ENCODE results near the gene MLH3.

DNA sequence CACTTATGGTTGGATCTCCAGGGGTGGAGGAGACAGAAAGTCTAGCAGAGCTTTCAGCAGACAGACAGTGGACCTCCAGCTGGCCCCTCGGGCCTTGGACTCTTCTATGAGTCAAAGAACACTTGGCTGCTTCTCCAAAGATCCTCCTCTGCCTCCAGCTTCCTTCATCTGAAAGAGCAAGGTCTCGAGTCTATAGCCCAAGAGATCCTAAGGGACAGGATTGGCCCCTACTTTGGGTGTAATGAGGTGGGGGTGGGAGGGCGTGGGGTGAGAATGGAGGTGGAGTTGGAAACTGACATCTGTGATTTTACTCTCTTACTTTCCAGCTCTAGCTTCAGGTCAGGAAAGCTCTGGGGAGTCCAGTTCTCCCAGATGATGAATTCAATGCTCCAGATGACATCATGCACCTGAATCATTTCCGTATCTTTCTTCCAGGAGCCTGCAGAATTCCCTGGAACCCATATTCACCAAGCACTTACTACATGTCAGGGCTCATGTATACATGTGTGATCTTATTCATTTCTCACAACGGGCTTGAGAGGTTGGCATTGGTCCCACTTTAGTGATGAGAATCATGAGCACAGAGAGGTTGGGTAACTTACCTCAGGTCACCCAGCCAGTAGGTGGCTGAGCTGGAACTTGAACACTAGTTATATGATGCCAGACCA is 85.6 kb downstream of the MLH3 start:
- TF ChIP-seq, protein P1, sequence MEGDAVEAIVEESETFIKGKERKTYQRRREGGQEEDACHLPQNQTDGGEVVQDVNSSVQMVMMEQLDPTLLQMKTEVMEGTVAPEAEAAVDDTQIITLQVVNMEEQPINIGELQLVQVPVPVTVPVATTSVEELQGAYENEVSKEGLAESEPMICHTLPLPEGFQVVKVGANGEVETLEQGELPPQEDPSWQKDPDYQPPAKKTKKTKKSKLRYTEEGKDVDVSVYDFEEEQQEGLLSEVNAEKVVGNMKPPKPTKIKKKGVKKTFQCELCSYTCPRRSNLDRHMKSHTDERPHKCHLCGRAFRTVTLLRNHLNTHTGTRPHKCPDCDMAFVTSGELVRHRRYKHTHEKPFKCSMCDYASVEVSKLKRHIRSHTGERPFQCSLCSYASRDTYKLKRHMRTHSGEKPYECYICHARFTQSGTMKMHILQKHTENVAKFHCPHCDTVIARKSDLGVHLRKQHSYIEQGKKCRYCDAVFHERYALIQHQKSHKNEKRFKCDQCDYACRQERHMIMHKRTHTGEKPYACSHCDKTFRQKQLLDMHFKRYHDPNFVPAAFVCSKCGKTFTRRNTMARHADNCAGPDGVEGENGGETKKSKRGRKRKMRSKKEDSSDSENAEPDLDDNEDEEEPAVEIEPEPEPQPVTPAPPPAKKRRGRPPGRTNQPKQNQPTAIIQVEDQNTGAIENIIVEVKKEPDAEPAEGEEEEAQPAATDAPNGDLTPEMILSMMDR (conservative IDR thresholded peaks at IDR 0.05; ENCODE audit: low read length) = no peak
- TF ChIP-seq EZH2phosphoT487 (IDR thresholded peaks at IDR 0.05; ENCODE audit: borderline replicate concordance, low read depth, low read length) = no peak

Data from OCI-LY7 (cell line).